SK-N-DZ (cell line): ENCODE data around the gene NAAA.
"Not testable (repeated sequence)": the region's sequence is repeated elsewhere in the genome, so short reads cannot be mapped to it uniquely, and the experiment has no call there.

Source experiments
- DNase-seq: peaks from one replicate; pipeline ENCODE4 v3.0.0-alpha.2; 2015; ENCODE audit warnings: low spot score

The NAAA gene

DNA sequence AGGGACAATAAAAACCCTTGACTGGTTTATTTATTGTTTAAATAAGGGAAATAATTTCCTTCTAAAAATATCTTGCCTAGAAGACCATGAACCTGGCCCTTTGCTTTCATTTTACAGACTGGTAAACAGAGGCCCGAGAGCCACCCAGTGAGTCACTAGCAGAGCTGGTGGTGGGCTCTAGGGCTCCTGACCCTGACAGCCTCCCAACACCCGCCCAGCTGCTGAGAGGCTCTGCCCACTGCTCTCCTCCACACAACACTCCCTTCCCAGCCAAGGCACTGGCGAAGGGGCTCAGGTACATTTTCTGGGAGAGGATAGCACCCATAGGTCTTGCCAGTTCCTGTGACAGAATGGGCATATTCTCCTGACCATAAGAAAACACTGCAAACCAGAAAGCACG, 20.5 kb downstream of the NAAA start:
- DNase-seq: no peak

DNA sequence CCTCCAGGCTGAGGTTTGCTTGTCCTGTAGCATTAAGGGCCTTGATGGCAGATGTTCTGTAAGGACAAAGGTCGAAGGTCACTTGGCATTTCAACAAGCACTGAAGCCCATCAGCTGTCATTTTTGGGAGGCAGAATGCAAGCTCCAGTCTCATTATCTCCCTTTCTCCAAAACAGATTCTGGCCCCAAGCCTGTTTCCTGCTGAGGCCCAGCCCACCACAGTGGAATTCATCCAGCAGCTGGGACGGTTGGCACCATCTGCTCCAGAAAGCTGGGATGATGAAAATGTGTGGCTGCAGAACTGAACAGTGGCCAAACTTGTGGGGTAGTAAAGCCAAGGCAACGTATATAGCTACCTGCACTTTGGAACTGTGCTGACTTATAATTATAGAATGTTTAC, 20.9 kb downstream of the NAAA start:
- no peak for DNase-seq

DNA sequence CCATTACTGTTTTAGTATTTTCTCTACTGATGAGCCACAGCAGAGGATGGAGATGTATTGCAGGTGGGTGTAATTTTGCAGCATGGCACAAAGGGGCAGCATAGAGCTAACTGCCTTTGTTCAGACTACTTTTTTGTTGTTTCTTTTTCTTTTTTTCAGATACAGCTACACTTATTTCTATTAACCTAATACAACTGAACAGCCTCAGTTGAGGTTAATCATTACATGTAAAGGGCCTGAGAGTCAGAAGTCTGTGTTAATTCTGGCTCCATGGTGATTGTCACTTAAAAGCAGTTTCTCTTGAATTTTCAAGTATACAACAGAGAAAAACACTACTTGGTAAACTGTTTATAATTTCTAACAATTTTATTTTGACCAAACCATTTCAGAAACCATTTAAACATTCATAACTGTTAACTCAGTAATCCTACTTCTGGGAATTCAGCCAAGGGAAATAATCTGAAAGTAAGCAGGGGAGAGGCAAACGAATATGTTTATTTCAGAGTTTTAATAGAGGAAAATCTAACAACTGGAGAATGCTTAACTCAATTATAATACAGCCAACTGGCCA, 24.6 kb downstream of the NAAA start:
- DNase-seq: peak; percentile 9

DNA sequence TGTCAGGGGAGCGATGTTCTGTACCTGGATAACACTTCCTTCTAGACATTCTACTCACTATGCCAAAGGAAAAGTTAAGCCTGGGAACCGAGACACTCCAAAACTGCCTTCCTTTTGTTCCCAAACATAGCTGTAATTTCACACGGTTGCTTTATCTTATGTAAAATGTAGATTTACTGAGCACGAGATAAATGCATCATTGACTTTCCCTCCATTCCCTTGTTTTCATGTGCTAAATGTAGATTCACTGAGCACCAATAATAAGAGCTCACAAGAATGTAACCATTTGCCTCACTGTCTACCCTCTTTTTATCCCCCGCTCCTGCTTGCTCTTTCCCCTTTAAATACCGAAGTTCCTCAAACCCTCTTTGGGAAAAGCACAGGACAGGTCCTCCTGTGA, 27.8 kb downstream of the NAAA start:
- no peak for DNase-seq

DNA sequence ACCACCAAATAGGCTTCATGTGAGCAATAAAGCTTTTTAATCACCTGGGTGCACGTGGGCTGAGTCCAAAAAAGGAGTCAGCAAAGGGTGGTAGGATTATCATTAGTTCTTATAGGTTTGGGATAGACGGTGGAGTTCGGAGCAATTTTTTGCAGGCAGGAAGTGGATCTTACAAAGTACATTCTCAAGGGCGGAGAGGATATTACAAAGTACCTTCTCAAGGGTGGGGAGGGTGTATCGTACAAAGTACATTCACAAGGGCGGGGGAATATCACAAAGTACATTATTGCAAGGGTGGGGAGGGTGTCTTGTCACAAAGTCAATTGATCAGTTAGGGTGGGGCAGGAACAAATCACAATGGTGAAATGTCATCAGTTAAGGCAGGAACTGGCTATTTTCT, 30.0 kb downstream of the NAAA start:
- not testable (repeated sequence) for DNase-seq

DNA sequence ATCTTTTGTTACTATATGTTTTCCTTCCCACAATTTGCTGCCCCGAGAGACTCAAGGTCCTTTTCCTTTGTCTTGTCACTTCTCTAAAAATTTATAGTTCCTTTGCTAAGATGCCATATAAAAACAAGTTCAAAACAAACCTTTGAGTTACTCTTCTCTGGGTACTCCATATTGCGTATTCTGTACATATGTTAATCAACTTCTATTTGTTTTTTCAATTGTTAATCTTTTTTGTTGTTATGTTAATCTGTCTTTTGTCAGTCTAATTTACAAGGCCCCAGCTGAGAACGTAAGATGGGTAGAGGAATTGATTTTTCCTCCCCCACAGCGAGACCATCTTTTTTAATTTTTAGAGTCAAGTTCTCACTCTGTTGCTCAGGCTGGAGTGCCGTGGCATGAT, 31.4 kb downstream of the NAAA start:
- DNase-seq: no peak

DNA sequence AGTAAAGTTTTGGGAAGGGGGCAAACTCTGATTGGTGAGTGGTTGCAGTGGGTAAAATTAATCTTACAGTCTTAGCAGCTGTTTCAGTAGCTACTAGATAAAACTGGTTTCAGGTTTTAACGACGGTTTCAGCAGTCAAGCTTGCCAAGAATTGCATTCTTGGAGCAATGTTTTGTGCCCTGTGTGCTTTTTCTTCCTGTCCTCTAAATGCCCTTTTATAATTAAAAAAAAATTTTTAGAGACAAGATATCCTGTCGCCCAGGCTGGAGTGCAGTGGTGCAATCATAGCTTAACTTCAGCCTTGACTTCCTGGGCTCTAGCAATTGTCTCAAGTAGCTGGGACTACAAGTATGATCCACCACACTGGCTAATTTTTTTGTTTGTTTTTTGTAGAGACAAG, 32.3 kb downstream of the NAAA start:
- no peak for DNase-seq

DNA sequence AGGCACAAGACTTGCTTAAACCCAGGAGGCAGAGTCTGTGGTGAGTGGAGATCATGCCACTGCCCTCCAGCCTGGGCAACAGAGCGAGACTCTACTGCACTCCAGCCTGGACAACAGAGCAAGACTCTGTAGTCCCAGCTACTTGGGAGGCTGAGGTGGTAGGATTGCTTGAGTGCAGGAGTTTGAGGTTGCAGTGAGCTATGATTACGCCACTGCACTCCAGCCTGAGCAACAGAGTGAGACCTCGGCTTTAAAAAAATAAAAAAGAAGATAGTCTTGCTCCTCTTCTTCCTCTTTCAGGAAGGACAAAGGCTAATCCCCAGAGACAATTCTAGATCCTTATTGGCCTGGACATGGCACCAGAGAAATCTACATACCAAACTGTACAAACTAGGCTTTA, 32.8 kb downstream of the NAAA start:
- DNase-seq: no peak

DNA sequence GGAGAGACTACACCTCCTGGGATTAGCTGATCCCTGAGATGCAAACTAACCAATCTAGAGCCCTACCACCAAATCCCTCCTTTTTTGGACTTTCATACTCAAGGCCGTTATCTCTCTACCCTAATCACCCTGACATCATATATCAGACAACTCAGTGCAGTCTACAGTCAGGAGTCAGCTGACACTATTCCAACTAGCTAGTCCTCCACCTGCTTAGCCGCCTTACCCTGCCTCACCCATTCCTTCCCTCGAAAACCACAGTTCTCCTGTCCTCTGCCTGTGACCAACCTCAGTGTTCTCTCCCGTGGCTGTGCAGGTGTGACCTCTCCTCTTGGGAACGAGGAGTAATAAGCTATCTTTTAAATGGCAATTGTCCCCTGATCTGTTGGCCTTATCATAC, 36.7 kb downstream of the NAAA start:
- DNase-seq: no peak

DNA sequence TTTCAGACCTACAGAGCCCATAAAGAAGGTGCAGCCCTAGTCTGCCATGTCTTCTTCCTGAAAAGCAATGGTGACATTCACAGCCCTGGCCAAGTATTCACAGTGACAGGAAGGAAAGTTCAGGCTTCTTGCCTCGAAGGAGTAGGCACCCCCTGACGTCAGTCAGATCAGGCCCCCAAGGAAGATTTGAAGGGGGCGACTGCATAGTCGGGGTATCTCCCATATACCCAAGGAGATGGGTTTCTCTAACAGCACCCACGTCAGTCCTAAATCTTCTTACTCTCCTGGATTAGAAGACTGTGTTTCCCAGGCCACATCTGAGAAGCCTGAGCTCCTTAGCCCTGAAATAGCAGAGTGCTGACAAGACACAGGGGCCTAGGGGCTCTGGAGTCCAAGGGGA, 38.5 kb downstream of the NAAA start, which contains the start of gene PPEF2:
TSS of gene PPEF2 (minus strand) at position 101 of the 400 bp plus-strand sequence. CDS start 6,127 bp downstream, outside the sequence.
- DNase-seq: no peak

DNA sequence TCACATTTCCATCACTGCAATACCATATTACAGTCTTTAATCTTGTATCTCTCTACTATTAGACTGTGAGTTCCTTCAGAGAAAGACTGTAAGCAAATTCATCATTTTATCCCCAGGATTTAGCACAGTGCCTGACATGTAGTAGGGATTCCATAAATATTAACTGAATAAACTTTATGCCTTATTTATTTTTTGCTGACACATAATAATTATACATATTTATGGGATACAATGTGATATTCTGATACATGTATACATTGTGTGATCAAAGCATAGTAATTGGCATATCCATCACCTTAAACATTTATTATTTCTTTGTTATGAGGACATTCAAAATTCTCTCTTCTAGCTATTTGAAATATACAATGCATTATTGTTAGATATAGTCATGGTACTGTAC, 42.3 kb downstream of the NAAA start:
- DNase-seq: no peak

DNA sequence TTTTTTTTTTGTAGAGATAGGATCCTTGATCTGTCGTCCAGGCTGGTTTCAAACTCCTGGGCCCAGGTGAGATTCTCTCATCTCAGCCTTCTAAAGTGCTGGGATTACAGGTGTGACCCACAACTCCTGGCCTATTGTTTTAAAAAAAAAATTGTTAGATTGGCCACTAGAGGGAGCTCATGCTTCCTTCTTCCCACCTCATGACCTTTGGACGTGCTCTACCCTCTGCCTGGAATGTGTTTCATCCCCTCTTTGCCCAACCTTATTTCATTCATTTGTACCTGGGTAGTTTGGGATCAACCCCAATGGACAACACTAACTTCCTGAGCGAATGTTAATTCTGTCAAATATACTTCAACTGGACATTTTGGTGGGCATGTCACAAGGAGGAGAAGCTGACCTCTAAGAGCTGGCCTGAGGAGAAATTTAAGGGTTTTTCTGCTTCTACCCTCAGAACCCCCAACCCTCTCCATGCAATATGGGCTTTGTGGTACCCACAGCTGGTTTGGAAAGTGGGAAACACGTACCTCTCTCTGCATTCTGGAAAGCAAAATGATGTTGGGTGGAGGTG, 45.0 kb downstream of the NAAA start:
- DNase-seq: peak; percentile 29

DNA sequence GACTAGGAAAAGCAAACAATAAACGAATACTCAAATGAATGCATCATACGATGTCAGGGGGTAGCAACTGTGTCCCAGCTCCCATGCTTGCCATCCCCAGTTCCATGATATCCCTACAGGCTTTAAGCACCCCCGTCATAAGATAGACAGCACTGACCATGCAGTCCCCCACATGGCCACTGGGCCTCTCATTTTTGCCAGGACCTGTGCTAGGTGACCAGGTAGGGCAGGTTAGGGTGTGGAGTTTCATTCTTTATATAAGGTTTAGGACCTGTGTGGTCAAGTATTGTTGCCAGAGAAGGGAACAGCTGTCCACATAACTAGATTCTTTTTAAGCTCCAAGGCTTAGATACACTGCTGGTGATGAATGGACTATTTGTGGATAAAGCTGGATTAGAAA, 48.3 kb downstream of the NAAA start:
- DNase-seq: no peak

DNA sequence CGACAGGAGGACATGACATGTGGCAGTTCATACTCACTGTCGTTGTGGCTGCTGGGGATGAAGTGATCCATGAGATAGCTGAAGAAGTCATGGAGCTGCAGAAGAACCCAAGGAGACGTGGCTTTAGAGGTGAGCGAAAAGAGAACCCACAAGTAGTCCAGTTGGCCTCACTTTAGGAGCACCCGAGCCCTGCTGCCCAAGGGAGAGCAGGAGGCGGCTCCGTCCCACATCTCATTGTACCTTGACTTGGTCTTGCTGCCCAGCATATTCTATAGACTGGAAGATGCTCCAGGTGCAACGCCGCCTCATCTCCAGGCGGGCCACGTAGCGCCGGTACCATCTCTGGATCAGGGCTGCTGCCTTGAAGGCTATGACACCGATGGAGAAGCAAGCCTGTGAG, 49.2 kb downstream of the NAAA start:
- DNase-seq: no peak

DNA sequence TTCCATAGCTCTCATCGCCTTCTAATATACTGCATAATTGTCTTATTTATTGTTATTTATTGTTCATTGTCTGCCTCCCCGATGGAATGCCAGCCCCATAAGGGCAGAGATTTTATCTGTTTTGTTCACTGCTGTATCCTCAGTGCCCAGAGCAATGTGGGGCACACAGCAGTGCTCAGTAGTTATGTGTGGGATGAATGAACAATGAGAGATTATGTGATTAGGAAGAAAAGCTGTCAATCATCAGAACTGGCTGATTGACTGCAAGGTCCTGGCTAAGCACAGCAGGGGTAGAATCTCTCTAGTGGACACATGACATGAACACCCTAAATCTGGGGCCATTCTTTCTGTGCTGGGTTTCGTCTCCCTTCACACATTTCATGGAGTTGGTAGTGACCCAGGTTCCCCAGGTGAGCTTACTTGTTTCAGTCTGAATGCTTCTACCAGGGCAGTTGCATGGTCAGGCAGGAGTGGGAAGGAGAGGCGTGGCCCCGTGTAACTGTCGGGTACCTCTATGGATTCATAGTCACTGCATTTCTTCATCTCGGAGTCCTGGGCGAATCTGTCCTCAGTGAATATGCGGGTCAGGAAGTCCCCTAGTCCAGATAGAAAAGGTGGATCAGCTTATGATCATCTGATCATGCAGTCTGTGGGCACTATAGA, 51.1 kb downstream of the NAAA start:
- DNase-seq: no peak

DNA sequence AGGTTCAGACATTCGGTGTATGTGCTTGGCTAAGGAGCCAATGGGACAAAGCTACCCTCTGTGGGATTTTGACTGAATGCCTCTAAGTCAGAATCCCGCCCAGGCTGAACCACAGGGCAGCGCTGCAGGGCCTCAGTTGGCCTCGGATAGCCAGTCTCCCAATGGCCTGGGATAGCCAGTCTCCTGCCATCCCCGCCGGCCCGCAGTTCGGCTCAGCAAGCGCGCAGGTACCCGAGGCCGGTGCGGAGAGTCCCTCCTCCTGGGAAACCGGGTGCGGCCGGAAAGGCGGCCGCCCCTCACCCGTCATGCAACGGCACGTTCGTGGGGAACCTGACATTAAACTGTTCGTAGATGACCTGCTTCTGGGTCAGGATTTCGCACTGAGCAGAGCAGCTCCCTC, 54.7 kb downstream of the NAAA start:
- DNase-seq: no peak

DNA sequence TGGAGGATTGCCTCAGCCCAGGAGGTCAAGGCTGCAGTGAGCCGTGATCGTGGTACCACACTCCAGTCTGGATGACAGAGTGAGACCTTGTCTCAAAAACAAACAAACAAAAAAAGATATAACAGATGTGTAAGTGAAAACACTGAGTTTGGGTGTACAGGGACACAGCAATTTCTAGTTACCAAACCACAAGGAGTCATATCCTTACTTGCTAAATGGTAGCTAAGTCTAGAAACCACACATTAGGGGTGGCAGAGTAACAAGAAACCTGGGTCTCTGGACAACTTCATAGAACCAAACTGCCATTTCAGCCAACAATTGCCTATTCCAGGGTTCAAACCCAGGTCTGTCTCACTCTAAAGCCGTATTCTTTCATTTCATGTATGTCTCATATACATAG, 59.3 kb downstream of the NAAA start:
- DNase-seq: no peak

DNA sequence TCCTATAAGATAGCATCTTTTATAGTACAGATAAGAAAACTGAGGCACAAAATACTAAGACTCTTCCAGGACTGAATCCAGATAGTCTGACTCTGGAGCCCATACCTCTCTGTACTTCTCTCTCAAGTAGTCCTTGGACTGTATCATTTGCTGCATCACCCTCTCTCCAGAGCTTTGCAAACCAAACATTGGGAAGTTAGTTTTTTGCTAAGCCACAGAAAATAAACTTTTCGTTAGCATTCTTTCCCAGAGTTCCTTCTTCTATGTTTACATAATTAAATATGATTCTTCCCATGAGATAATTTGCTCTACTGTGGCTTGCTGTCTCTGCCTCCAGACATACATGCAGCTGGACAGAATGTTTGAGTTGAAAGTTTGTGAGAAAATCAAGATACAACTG, 60.5 kb downstream of the NAAA start:
- no peak for DNase-seq

DNA sequence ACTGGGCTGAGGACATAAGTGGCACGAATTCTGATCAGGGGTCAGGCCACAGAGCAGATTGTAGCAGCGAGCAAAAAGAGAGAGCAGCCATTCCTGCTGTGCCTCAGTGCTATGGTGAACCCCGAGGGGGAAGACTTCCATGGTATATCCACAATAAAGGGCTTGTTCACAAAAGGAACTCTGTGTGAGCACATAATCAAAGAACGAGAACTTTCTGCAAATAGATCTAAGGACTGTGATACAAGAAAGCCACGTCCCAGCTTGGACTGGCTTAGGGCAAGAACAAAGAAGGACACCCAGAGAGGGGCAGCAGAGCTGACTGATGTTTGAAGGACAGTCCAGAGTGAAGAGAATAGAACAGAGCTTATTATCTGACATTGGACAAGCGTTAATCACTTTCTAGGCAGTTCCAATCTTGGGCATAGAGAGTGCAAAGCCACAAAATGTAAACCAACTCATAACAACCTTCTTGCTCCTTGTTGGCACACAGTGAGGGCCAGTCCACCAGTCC, 62.5 kb downstream of the NAAA start:
- DNase-seq: no peak

DNA sequence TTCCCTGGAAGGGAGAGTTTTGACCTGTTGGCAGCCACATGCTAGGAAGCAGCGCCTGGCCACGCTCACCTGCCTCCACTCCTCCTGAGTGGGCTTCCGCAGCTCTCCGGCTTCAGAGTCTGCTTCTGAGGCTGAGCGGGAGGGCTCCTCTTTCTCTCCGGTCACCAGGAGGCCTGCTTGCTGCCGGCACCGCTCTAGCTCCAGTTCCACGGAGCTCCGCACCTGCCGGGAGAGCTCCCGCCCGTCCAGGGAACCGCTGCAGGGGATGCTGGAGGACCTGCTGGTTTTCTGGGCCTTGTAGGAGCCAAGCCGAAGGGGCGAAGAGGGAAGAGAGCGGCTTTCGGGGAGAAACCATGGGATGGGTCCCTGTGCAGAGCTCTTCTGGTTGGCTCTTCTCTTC, 64.6 kb downstream of the NAAA start:
- DNase-seq: no peak

DNA sequence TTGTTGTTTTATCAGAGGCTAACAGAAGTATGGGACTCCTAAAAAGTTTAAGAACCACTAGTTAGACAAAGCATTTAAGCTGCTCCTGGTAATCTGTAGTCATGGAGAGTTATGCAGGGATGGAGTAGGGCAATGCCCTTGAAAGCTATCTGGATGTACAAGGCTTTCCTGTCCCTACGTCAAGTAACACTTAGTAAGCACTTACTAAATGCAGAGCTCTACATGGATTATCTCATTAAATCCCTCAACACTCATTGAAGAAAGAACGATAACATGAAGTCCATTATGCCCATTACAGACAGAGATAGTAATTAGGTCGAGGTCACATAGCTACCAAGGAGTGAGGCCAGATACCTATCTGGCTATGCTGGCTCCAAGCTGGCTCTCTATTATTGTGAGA, 71.7 kb downstream of the NAAA start:
- DNase-seq: no peak

DNA sequence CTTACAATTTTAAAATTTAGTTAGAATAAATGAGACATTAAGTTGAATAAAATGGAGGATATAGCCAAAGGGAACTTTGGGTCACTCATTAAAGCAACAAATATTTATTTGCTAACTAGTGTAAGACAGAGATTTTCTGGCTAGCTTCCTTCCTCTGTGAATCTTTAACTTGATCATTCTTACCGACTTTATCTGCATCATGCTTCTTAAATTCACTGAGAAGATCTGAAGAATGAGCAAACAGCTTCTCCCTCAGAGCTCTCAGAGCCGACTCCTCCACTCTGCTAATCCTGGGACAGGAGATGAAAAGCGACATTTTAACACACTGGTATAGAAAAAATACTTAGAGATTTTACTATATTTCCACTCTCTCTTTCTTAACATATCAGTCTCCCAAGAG, 73.7 kb downstream of the NAAA start:
- no peak for DNase-seq
